ENCODE results near the gene ARHGAP36.

DNA sequence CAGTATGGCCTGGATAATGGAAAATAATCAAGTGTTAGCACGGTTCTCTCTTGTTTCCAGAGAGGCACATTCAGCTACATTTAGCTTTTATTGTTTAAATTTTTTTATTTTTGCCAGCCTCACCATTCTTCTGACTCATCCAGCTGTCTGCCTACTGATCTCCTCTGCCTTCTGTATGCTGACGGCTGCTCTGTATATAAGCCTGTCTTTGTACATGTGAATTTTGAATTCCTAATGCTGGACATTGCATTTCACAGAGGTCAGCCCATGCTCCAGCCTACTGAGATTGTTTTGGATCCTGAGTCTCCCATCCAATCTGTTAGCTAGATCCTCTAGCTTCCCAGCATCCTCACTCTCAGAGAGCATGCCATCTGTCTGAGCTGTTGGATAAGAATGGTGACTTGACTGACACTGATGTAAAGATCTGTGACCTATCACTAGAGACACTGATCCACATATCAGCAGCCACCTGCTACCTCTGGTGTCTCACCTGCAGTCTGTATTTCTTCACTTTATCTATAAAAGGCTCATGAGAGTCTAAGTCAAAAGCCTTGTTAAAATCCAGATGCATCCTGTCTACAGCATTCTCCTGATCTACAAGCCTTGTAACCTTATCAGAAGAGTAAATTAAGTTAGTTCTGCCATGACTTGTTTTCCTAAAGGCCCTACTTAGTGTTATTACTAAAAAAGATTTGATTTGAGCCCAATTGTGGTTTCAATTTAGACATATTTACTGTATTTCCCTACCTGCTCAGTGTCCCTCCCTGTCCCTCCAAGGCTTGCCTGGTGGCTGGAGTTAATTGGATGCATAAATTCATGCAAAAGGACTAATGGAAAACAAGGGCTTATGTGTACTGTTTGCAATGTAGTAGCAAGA is 25.6 kb upstream of the ARHGAP36 start:
- TF ChIP-seq, protein P1, sequence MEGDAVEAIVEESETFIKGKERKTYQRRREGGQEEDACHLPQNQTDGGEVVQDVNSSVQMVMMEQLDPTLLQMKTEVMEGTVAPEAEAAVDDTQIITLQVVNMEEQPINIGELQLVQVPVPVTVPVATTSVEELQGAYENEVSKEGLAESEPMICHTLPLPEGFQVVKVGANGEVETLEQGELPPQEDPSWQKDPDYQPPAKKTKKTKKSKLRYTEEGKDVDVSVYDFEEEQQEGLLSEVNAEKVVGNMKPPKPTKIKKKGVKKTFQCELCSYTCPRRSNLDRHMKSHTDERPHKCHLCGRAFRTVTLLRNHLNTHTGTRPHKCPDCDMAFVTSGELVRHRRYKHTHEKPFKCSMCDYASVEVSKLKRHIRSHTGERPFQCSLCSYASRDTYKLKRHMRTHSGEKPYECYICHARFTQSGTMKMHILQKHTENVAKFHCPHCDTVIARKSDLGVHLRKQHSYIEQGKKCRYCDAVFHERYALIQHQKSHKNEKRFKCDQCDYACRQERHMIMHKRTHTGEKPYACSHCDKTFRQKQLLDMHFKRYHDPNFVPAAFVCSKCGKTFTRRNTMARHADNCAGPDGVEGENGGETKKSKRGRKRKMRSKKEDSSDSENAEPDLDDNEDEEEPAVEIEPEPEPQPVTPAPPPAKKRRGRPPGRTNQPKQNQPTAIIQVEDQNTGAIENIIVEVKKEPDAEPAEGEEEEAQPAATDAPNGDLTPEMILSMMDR (conservative IDR thresholded peaks at IDR 0.05 in 1 of 2, IDR thresholded peaks at IDR 0.05 in 1 of 2; ENCODE audit: extremely low read depth in 1 of 2, insufficient read depth in 1 of 2, low read depth in 1 of 2, low read length in 2 of 2), result no peak
- no peak for TF ChIP-seq EZH2 (IDR thresholded peaks at IDR 0.05; ENCODE audit: borderline replicate concordance, low read length)
